B cell (primary cell): Measurements from ENCODE around the gene AKTIP. TPM values are rescaled to one million over a fixed set of nuclear protein-coding genes. Genes with fewer than 3 reads are reported as not detected.

ENCODE experiments used
- ATAC-seq: fragments of 200-7000 bp; cut with Tn5 transposase; one replicate; pipeline ENCODE4 v1.10.0; 2021; ENCODE audit warnings: low read depth, mild to moderate bottlenecking, moderate number of reproducible peaks, moderate library complexity
- CTCF ChIA-PET: fragments of 350-600 bp; sonication (Branson Sonifier 250); formaldehyde crosslinking; loops from one replicate; lab custom pipeline; 2021; ENCODE audit warnings: antibody characterized with exemption, inconsistent platforms; lab: Charles Lee
- POLR2A ChIA-PET: fragments of 350-600 bp; sonication (Branson Sonifier 250); formaldehyde crosslinking; loops from one replicate; lab custom pipeline; 2021; ENCODE audit warnings: antibody characterized with exemption; lab: Charles Lee
- DNase-seq: peaks from one replicate; pipeline ENCODE4 v3.0.0; 2013
- H2AFZ ChIP-seq: 2 replicates; pipeline ENCODE4 v1.6.1; 2012; ENCODE audit warnings: mild to moderate bottlenecking, low read depth, low read length; ENCODE audit not compliant: insufficient read depth, poor library complexity, severe bottlenecking
- H3K27ac ChIP-seq, 2 donors: 1 replicate in 1 of 2; 2 replicates in 1 of 2; pipeline ENCODE4 v1.5.1; 2012 to 2013; ENCODE audit warnings: low read length in 2 of 2, mild to moderate bottlenecking in 2 of 2, moderate library complexity in 1 of 2
- H3K27me3 ChIP-seq, 4 experiments: fragments of 200-600 bp in 1 of 4; sonication (generic) in 1 of 4; replicated peaks in 1 of 4; 1 replicate in 2 of 4; 2 replicates in 2 of 4; pipeline versions ENCODE4 v1.6.1 to v1.7.0; 2013 to 2016; ENCODE audit warnings: low read length in 3 of 4, mild to moderate bottlenecking in 2 of 4, mixed read lengths in 1 of 4, moderate library complexity in 1 of 4; ENCODE audit not compliant: insufficient read depth in 4 of 4, control insufficient read depth in 3 of 4; ENCODE audit errors: control extremely low read depth in 1 of 4
- H3K36me3 ChIP-seq, 2 experiments: replicated peaks in 1 of 2; 1 replicate in 1 of 2; 2 replicates in 1 of 2; pipeline versions ENCODE4 v1.6.1 to v1.7.1; 2013; ENCODE audit warnings: low read length in 1 of 2; ENCODE audit not compliant: insufficient read depth in 2 of 2, control insufficient read depth in 1 of 2; ENCODE audit errors: control extremely low read depth in 1 of 2, extremely low read depth in 1 of 2
- H3K4me1 ChIP-seq, 2 donors: fragments of 200-600 bp in 1 of 2; sonication (generic) in 1 of 2; 1 replicate in 1 of 2; 2 replicates in 1 of 2; pipeline versions ENCODE4 v1.5.1 to v1.6.1; 2013 to 2017; ENCODE audit warnings: low read length in 2 of 2; ENCODE audit not compliant: control insufficient read depth in 2 of 2, insufficient read depth in 2 of 2
- H3K4me2 ChIP-seq: replicated peaks from 2 replicates; pipeline ENCODE3; 2012; ENCODE audit warnings: mild to moderate bottlenecking, low read depth, low read length; ENCODE audit not compliant: poor library complexity, severe bottlenecking
- H3K4me3 ChIP-seq, 5 experiments: fragments of 200-600 bp in 1 of 5; sonication (generic) in 1 of 5; 1 replicate in 3 of 5; 2 replicates in 2 of 5; pipeline versions ENCODE4 v1.5.1 to v1.7.0; 2011 to 2016; ENCODE audit warnings: low read length in 4 of 5, mild to moderate bottlenecking in 4 of 5, low read depth in 2 of 5, control low read depth in 1 of 5, moderate library complexity in 1 of 5; ENCODE audit not compliant: insufficient read depth in 1 of 5; ENCODE audit errors: control extremely low read depth in 1 of 5, extremely low read depth in 1 of 5
- H3K79me2 ChIP-seq: fragments of 200-600 bp; sonication (generic); one replicate; pipeline ENCODE4 v1.6.0; 2016; ENCODE audit warnings: low read length; ENCODE audit not compliant: control insufficient read depth, insufficient read depth
- H3K9ac ChIP-seq: fragments of 200-600 bp; sonication (generic); 2 replicates; pipeline ENCODE4 v1.6.1; 2017; ENCODE audit warnings: mild to moderate bottlenecking, low read length, moderate library complexity
- H3K9me3 ChIP-seq, 3 donors: one replicate each; pipeline versions ENCODE4 v1.6.1 to v1.7.1; 2013; ENCODE audit warnings: low read length in 2 of 3; ENCODE audit not compliant: control insufficient read depth in 2 of 3, insufficient read depth in 1 of 3; ENCODE audit errors: control extremely low read depth in 1 of 3
- H4K20me1 ChIP-seq: 2 replicates; pipeline ENCODE4 v1.6.0; 2012; ENCODE audit warnings: mild to moderate bottlenecking, low read length; ENCODE audit not compliant: insufficient read depth, control insufficient read depth, poor library complexity, severe bottlenecking
- H3K27ac Mint-ChIP-seq: one replicate; pipeline ENCODE4 v1.8.0; 2021; ENCODE audit warnings: mixed read lengths
- H3K27me3 Mint-ChIP-seq: one replicate; pipeline ENCODE4 v1.8.0; 2021; ENCODE audit warnings: mixed read lengths
- H3K4me1 Mint-ChIP-seq: one replicate; pipeline ENCODE4 v1.8.0; 2021; ENCODE audit warnings: mixed read lengths
- H3K4me3 Mint-ChIP-seq: one replicate; pipeline ENCODE4 v1.8.0; 2021; ENCODE audit warnings: mixed read lengths
- H3K9me3 Mint-ChIP-seq: one replicate; pipeline ENCODE4 v1.8.0; 2022; ENCODE audit warnings: mixed read lengths; ENCODE audit not compliant: insufficient read depth
- EZH2 ChIP-seq: IDR thresholded peaks from 2 replicates; pipeline ENCODE4 v1.6.1; 2012; ENCODE audit warnings: borderline replicate concordance, low read depth, mild to moderate bottlenecking, moderate library complexity, low read length; ENCODE audit not compliant: insufficient read depth, poor library complexity, severe bottlenecking
- WGBS: methylation state at CpG from one replicate; pipeline ENCODE4 v1.1.5; 2013; ENCODE audit warnings: missing lambda C conversion rate; ENCODE audit not compliant: insufficient coverage; 5-methylcytosine and 5-hydroxymethylcytosine counted together
- intact Hi-C: fragments of 100-400 bp; cut with micrococcal nuclease; formaldehyde crosslinking; loops from one replicate; pipeline ENCODE4 v1.10.0; 2022
- polyA plus RNA-seq: library from polyadenylated mRNA; depleted of rRNA; stranded (reverse); fragments of >200 nt; gene quantifications from 2 replicates; pipeline ENCODE4 v1.2.3, GENCODE V29; 2012
- small RNA-seq: library from RNA; depleted of rRNA; stranded (forward); fragments of <200 nt; gene quantifications from one replicate; pipeline ENCODE3, GENCODE V24; 2012; ENCODE audit warnings: low replicate concordance, low read depth; ENCODE audit not compliant: insufficient read length
- total RNA-seq, 2 donors: library from RNA; stranded (reverse); fragments of 120-200 nt in 1 of 2; gene quantifications; 1 replicate in 1 of 2; 2 replicates in 1 of 2; pipeline versions ENCODE4 v1.2.3 to v1.2.4, GENCODE V29; 2013 to 2022
- TF ChIP-seq, protein P1 (sequence below): fragments of 200-600 bp; IDR thresholded peaks from one replicate; pipeline ENCODE4 v1.8.0; 2022; ENCODE audit warnings: antibody characterized with exemption, mild to moderate bottlenecking

AKTIP gene
- total and polyA plus RNA-seq, 2 donors (not counting 1 experiment from before 2014, with no cell fraction given): 12.6 to 24.0 TPM

DNA sequence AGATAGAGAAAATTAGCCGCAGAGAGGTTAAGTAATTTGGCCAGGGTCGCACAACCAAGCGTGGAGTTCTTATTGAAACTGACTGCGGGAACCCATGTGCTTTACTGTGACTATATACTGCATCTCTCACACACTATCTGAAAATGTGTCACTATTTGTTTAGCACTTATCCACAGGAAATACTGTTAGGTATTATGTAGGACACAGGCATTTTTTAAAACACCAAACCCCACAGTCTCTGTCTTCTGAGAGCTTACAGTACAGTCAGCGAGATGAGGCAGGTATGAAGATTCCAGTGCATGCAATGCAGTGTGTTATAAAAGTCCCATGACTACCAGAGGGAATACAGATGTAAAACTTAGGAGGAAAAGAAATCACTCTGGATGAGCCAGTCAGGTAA, 57.5 kb downstream of the AKTIP start:
- Mint-ChIP-seq H3K27ac (no peak overlapping the region), H3K9me3 (no peaks in the 10 kb centered on the region), H3K4me3 (no peak overlapping the region), H3K4me1 (peaks cover 19% of the 10 kb centered on the region), H3K27me3 (no peaks in the 10 kb centered on the region)
- intact Hi-C loops: no loop called here
- H3K27me3 ChIP-seq: no peaks in the 10 kb centered on the region
- H3K4me3 ChIP-seq: no peak overlapping the region
- ATAC-seq (no peak), DNase-seq (no peak)
- no peak overlapping the region for H3K4me2 ChIP-seq
- TF ChIP-seq, protein P1, sequence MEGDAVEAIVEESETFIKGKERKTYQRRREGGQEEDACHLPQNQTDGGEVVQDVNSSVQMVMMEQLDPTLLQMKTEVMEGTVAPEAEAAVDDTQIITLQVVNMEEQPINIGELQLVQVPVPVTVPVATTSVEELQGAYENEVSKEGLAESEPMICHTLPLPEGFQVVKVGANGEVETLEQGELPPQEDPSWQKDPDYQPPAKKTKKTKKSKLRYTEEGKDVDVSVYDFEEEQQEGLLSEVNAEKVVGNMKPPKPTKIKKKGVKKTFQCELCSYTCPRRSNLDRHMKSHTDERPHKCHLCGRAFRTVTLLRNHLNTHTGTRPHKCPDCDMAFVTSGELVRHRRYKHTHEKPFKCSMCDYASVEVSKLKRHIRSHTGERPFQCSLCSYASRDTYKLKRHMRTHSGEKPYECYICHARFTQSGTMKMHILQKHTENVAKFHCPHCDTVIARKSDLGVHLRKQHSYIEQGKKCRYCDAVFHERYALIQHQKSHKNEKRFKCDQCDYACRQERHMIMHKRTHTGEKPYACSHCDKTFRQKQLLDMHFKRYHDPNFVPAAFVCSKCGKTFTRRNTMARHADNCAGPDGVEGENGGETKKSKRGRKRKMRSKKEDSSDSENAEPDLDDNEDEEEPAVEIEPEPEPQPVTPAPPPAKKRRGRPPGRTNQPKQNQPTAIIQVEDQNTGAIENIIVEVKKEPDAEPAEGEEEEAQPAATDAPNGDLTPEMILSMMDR: no peak
- no peak for TF ChIP-seq EZH2
- no peak overlapping the region for H3K9ac ChIP-seq
- H3K27ac ChIP-seq: no peak overlapping the region
- ChIA-PET POLR2A (no interaction called here), CTCF (no interaction called here)
- no peak overlapping the region for H2AFZ ChIP-seq
- peaks cover 10% of the 10 kb centered on the region for H4K20me1 ChIP-seq
- no CpG with 5 or more reads among the region's 5 CpGs for WGBS
- H3K79me2 ChIP-seq: peaks cover 17% of the 10 kb centered on the region
- H3K36me3 ChIP-seq: peaks cover 12 to 36% of the 10 kb centered on the region in 2 experiments
- H3K4me1 ChIP-seq: no peaks in the 10 kb centered on the region
- H3K9me3 ChIP-seq: no peaks in the 10 kb centered on the region

Small RNAs within 50 kb of the gene (small RNA-seq; reads per million reads assigned to genes)
- not detected for gene RNU6-1153P

Other genes with a start within 250 kb of the AKTIP start
- gene RBL2, start 68.7 kb downstream of the AKTIP start, total RNA-seq: 155 and 171 TPM in 2 replicates
- 53.2 and 70.7 TPM in 2 replicates for gene RBL2, start 68.7 kb downstream of the AKTIP start, polyA plus RNA-seq
- gene RPGRIP1L, start 200.7 kb upstream of the AKTIP start, total RNA-seq: 7.0 and 7.1 TPM in 2 replicates
- gene RPGRIP1L, start 200.7 kb upstream of the AKTIP start, polyA plus RNA-seq: 1.0 and 1.2 TPM in 2 replicates
- gene FTO, start 200.9 kb upstream of the AKTIP start, total RNA-seq: 68.5 and 71.3 TPM in 2 replicates
- 24.5 and 26.5 TPM in 2 replicates for gene FTO, start 200.9 kb upstream of the AKTIP start, polyA plus RNA-seq